IMR-90 (cell line): Measurements from ENCODE around the gene DZIP3.

Experiments used
- BHLHE40 ChIP-seq: fragments of 150-350 bp; IDR thresholded peaks from 2 replicates; pipeline ENCODE4 v1.6.1; 2016; ENCODE audit warnings: mild to moderate bottlenecking, low read depth, low read length
- CEBPB ChIP-seq: IDR thresholded peaks from 2 replicates; pipeline ENCODE4 v1.6.1; 2012; ENCODE audit warnings: low read depth, low read length, improper control_type of control experiment
- CHD1 ChIP-seq: IDR thresholded peaks from 2 replicates; pipeline ENCODE4 v1.6.1; 2012; ENCODE audit warnings: low read depth, low read length, improper control_type of control experiment
- CTCF ChIP-seq: conservative IDR thresholded peaks from 2 replicates; pipeline ENCODE4 v1.5.1; 2012; ENCODE audit warnings: mild to moderate bottlenecking, low read depth, low read length, improper control_type of control experiment
- FOS ChIP-seq: fragments of 150-350 bp; IDR thresholded peaks from 2 replicates; pipeline ENCODE4 v1.6.1; 2016; ENCODE audit warnings: low read depth, low read length
- MAFK ChIP-seq: IDR thresholded peaks from 2 replicates; pipeline ENCODE4 v1.6.1; 2012; ENCODE audit warnings: low read depth, low read length, improper control_type of control experiment
- MXI1 ChIP-seq: IDR thresholded peaks from 2 replicates; pipeline ENCODE4 v1.6.1; 2012; ENCODE audit warnings: low read depth, mild to moderate bottlenecking, low read length, moderate library complexity, borderline replicate concordance
- NFE2L2 ChIP-seq: fragments of 150-350 bp; IDR thresholded peaks from 2 replicates; pipeline ENCODE4 v1.6.1; 2016; ENCODE audit warnings: low read depth, mild to moderate bottlenecking, low read length
- POLR2A ChIP-seq: IDR thresholded peaks from 2 replicates; pipeline ENCODE4 v1.6.1; 2012; ENCODE audit warnings: mild to moderate bottlenecking, low read depth, low read length
- RAD21 ChIP-seq: IDR thresholded peaks from 2 replicates; pipeline ENCODE4 v1.6.1; 2012; ENCODE audit warnings: low read length, improper control_type of control experiment
- RFX5 ChIP-seq: IDR thresholded peaks from 2 replicates; pipeline ENCODE4 v1.8.0; 2012; ENCODE audit warnings: low read depth, mild to moderate bottlenecking, low read length, moderate library complexity
- SMC3 ChIP-seq: fragments of 150-350 bp; IDR thresholded peaks from 2 replicates; pipeline ENCODE4 v1.6.1; 2016; ENCODE audit warnings: low read depth, mild to moderate bottlenecking, antibody characterized with exemption, low read length, moderate library complexity
- TF ChIP-seq, protein P1 (sequence below): fragments of 150-350 bp; IDR thresholded peaks from 2 replicates; pipeline ENCODE4 v1.6.1; 2017; ENCODE audit warnings: mild to moderate bottlenecking, antibody characterized with exemption, low read length, low read depth

DNA sequence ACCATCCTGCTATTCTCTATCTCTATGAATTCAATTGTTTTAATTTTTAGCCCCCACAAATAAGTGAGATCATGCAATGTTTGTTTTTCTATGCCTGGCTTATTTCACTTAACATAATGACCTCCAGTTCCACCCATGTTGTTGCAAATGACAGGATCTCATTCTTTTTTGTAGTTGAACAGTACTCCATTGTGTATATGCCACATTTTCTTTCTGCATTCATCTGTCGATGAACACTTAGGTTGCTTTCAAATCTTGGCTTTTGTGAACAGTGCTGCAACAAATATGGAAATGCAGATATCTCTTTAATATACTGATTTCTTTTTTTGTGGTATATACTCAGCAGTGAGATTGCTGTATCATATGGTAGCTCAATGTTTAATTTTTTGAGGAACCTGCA, 108.9 kb downstream of the DZIP3 start:
- TF ChIP-seq CTCF (no peak), RFX5 (no peak), POLR2A (no peak), RAD21 (no peak), MAFK (no peak), NFE2L2 (no peak), CHD1 (no peak), MXI1 (no peak), BHLHE40 (no peak), FOS (no peak), SMC3 (no peak), CEBPB (no peak)
- TF ChIP-seq, protein P1, sequence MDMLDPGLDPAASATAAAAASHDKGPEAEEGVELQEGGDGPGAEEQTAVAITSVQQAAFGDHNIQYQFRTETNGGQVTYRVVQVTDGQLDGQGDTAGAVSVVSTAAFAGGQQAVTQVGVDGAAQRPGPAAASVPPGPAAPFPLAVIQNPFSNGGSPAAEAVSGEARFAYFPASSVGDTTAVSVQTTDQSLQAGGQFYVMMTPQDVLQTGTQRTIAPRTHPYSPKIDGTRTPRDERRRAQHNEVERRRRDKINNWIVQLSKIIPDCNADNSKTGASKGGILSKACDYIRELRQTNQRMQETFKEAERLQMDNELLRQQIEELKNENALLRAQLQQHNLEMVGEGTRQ, result no peak
